GM18858 (cell line): ENCODE measurements around the gene TIMM22.
"Not testable (repeated sequence)": the region's sequence is repeated elsewhere in the genome, so short reads cannot be mapped to it uniquely, and the experiment has no call there.

Experiments
- ATAC-seq: cut with Tn5 transposase; IDR thresholded peaks from one replicate; pipeline ENCODE4 v1.9.1; 2021; ENCODE audit not compliant: unreplicated experiment

The TIMM22 gene

DNA sequence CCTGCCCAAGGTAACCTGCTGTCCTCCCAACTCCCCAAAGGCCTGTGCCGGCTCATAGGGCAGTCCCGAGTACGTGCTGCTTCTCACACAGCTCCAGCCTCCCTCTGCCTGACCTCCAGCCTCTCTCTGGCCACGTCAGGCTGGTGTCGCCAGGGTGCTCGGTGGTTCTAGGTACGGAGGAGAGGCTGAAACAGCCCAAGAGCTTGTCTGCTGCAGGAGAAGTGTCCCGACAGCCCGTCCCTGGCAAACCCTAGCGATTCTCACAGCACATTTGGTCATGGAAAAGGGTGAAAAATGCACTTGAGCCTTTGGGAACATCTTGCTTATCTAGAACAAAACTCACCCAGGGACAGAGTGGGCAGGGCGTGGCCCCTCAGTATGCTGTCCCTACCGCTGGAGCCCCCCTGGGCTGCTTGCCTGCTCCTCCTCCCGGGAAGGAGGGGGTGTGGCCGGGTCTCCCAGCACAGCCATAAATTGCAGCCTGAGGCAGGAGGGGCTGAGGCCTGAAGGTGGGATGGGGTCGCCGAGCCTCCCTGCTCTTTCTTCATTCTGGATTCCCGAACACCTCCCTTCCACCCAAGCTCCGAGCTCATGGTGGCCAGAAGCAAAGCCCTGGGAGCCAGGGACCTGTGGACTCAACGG is 40.4 kb downstream of the TIMM22 start:
- no peak for ATAC-seq

DNA sequence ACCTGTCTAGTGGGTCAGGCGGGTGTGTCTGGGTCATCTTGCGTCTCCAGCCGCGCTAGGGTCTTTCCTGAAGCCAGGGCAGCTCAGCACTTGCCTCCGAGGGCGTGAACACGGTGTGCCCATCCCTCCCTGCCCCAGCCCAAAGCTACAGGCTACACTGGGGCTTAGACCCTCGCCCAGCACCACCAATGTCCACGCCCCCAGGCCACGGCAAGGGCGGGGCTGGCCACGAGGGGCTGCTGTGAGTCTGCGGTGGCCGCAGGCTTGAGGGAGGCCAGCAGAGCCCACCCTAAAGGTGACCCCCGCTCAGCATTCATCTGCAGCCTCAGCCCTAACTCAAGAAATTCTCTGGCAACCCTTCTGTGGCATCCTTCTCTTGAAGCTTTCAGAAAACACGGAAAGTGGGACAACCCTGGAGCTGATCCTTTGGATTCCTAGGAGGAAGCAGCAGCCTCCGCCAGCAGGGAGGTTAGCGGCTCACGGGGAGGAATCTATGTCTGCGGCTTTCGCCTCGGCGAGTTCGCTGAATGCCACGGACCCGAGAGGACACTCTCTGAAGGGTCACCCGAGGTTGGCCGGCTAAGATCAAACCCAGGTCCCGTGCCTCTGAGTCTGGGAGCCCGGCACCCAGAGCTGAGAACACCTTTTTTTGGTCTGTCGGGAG is 41.7 kb downstream of the TIMM22 start:
- no peak for ATAC-seq

DNA sequence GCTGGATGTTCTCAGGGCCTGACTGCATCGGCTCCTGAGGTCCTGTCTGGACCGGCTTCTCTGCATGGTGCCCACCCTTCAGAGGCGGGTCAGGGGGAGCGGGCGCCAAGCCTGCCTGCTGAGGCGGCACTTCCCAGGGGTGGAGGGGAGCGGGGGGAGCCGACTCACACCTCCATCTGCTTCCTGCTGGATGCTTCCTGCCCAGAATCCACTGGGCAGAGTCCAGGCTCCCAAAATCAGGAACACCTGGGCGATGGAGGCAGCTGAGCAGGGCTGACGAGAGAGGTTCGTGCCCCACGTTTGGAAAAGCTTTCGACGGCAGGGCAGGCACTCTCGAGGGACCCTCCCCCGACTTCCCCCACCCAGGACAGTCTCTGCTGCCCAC is 42.2 kb downstream of the TIMM22 start:
- ATAC-seq: no peak

DNA sequence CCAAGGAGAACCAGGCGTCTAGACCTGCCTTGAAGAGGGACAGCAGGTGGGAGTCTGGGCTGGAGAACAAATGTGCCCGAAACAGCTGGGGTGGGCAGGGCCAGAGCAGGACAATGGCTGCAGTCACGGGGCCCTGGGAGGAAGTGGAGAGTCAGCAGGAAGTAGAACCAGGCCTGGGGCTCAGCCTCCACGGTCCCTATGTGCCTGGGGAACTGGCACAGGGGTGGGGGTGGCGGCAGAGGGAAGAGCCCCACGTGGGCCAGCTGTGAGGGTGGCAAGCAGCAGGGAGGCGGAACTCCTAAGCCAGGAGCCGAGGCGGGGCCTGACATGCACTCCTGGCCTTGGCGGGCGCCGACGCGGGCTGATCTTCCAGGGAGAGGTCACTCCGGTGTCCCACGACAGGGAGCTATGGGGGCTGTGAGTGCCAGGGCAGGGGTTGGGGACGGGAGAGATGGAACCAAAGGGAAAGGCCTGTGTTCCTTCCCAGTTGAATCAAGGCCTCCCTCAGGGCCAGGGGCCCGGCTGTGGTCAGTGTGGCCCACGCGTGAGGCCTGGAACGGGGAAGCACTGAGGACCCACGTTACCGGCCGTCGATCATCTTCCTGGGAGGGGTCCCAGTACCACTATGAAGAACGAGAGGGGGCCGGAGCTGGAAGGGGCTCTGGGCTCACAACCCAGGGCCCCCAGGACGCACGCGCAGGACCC is 42.7 kb downstream of the TIMM22 start:
- no peak for ATAC-seq

DNA sequence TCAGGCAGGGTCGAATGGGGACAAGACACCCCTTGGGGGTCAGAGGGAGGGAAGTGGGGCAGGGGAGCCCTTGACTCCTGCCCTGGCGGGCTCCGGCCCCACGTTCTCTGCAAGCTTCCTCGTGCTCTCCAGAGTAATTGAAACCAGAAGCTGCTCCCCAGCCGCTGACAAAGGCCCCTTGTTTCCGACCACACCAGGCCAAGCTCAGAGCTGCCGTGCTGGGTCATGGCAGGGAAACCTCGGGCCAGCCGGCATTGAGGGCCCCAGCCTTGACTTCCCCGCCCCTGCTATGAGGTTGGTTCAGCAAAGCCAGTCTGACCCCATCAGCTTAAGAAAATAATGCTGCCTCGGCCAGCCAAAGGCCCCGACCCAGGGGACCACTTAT is 43.3 kb downstream of the TIMM22 start:
- ATAC-seq: no peak

DNA sequence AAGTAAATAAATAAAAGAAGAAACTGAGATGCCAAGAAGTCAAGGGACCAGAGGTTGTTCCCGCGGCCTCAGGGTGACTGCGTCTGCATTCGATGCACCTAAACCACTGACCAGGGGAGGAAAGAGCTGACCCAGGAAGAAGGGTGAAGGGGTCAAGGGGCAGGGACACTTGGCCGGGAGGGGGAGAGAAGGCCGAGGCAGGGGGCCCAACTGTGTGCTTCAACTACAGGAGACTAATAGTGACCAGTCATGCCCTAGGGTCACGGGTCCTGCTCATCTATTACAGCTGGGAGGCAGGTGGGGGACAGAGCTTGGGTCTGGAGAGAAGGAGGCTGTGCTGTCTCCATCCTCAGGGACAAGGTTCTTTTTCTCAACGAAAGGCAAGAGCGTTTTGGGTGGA is 44.8 kb downstream of the TIMM22 start:
- no peak for ATAC-seq

DNA sequence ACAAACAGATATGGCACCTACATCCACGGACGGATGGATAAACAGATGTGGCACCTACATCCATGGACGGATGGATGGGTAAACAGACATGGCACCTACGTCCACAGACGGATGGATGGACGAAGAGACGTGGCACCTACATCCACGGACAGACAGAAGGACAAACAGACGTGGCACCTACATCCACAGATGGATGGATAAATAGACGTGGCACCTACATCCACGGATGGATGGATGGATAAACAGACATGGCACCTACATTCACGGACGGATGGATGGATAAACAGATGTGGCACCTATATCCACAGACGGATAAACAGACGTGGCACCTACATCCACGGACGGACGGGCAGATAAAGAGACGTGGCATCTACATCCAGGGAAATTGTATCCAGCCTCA is 45.6 kb downstream of the TIMM22 start:
- no peak for ATAC-seq

DNA sequence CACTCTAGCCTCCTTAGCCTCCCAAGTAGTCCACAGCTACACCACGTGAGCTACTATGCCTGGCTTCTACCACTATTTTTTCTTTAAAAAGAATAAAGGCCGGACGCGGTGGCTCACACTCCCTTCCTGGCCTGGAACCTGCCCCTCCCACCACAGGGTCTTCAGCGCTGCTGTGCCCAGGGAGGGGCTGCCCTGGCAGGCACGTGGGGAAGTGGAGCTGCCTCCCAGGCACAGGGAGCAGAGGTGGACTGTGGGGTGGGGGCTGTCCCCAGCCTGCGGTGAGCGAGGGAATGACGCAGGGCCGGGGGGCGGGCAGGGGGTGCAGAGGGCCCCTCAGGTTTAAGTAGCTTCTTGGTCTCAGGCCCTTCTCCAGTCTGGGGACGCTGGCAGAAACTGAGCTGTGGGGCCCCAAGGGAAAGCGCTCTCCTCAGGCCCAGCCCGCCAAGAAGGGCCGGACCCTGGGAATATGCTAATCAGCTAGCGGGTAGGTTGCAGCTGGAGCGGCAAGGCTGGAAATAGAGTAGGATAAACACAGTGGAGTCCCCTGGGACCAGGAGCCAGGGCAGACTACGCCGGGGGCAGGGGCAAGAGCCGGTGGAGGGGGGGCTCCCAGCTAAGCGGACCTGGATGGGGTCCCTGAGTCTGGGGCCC is 46.8 kb downstream of the TIMM22 start:
- ATAC-seq: no peak

DNA sequence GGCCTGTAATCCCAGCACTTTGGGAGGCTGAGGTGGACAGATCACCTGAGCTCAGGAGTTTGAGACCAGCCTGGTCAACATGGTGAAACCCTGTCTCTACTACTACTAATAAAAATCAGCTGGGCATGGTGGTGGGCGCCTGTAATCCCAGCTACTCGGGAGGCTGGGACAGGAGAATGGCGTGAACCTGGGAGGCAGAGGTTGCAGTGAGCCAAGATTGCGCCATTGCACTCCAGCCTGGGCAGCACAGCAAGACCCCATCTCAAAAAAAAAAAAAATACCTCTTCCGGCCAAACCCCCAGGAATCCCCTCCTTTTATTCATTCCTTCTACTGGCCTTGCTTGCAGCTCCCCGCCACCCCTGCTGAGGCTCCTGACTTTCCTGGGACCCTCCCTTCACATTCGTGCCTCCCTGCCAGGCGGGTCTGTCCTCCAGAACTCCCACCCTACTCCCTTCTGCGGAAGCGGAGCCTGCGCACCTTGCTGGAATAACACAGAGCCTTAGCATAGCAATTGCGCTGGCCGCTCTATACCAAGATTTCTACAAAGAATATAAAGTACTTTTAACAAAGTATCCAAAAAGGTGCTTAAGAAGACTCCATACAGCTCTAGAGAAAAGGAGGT is 47.6 kb downstream of the TIMM22 start:
- ATAC-seq: not testable (repeated sequence)

DNA sequence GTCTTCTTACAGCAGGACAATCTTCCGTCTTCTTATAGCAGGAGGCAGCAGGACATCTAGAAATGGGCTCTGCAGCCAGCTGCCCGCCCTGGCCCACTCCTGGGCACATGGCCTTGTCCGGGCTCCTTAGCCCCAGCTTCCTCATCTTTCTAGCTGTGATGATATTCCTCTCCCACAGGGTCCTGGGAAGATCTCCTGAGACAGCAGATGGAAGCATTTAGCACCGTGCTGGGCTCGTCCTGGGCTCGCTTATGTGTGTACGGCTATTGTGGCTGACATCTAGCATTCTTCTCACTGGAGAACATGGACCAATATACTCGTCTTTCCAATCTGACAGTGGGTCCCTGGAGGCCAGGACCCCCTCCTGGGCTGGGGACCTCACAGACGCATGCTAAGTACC is 48.5 kb downstream of the TIMM22 start:
- ATAC-seq: no peak

DNA sequence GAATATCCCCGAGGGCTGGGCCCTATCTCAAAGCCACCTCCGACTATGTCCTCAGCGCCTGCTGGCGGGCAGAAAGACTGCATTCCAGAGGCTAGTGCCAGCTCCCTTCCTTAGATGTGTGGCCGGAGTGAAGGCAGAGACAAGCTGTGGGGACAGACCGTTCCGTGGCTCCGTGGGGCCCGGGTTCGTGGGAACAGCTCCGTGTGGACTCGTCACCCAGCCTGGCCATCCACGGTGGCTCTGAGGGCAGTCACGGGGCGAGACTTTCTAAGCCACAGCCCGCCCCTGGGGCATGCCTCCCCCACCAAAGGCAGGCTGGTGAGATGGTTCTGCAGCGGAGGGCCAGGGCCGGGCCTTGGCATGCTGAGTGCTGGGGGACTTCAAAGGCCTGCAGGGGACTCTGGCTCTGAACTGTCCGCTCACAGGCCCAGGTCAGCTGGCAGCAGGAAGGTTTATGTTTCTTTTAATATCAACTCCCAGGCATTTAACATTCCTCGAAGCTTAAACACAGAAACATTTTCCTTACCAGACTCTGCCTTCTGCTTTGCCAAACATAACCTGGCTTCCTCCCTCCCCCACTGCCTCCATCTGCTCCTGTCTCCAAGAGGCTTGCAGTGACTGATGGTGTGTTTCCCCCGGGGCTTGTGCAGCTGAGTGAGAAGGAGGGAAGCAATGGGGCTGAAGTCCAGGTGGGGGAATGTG is 50.4 kb downstream of the TIMM22 start:
- no peak for ATAC-seq

DNA sequence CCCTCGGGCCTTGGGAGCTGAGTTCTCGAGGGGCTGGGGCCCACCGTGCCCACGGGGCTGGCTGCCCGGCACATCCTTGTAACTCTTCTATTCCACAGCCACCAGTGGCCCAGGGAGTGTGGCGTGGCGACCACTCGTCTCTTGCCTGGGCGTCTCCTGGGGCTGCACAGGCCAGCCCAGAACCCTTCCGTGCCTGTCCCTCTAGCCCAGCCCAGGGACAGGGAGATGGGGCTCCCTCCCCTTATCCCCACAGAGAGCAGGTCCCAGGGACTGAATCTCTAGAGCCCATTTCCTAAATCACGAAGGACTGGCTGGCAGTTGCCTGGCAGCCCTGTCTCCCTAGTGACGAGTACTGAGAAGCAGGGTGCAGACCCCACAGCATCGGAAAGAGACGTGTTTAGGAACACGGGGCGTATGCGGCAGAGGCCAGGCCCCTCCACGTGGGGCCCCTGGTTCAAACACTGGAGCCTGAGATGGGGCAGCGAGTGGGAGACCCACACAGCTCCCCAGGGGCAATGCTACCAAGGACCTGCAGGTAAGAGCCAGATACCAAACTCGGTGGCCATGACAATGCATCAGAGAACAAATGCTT is 51.0 kb downstream of the TIMM22 start:
- no peak for ATAC-seq

DNA sequence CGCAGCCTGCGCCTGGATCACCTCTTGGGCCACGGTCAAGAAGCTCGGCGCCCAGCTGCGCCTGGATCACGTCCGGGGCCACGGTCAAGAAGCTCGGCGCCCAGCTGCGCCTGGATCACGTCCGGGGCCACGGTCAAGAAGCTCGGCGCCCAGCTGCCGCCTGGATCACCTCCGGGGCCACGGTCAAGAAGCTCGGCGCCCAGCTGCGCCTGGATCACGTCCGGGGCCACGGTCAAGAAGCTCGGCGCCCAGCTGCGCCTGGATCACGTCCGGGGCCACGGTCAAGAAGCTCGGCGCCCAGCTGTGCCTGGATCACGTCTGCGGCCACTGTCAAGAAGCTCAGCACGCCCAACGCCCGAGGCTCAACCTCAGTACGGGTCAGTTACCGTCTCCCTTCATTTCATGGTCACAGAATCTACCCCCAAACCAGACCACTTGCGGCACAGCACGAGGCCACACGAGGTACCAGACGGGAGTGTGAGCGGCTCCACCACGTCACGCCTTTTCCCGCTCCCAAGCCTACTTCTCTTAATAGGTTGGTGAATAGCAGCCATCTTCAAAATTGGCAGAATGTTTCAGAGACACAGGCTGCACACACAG is 51.7 kb downstream of the TIMM22 start:
- not testable (repeated sequence) for ATAC-seq

DNA sequence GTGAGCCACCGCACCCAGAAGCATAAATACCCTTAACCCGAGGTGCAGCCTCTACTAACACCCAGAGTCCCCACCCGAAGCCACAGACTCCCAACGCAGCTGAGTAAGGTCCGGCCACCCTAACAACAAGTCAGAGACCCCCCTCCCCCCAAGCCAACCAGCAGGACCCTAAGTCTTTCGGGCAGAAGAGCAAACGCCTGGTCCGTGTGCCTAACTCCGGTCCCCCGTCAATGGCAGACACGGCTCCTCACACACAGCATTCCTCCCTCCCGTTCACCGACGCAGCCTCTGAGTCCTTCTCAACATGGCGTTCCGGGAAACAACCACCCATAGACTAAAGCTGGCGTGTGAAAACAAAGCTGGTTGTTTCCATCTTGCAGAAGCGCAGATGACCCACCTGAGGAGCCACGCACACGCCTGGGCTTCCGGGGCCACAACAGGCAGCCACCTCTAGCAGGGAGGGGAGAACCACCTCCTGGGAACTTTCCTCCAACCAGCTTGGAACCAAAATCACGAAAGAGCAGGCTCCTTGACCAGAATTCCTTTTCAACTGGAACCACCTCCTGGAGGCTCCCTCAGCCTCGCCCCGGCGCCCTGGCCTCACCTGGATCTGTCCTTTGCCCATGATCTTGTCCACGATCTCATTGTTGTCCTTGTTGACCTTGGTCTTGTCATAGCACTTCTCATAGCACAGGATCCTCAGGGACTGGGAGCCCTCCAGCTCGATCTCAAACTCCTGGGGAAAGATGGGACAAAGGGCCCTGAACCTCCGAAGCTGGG is 52.7 kb downstream of the TIMM22 start:
- no peak for ATAC-seq

DNA sequence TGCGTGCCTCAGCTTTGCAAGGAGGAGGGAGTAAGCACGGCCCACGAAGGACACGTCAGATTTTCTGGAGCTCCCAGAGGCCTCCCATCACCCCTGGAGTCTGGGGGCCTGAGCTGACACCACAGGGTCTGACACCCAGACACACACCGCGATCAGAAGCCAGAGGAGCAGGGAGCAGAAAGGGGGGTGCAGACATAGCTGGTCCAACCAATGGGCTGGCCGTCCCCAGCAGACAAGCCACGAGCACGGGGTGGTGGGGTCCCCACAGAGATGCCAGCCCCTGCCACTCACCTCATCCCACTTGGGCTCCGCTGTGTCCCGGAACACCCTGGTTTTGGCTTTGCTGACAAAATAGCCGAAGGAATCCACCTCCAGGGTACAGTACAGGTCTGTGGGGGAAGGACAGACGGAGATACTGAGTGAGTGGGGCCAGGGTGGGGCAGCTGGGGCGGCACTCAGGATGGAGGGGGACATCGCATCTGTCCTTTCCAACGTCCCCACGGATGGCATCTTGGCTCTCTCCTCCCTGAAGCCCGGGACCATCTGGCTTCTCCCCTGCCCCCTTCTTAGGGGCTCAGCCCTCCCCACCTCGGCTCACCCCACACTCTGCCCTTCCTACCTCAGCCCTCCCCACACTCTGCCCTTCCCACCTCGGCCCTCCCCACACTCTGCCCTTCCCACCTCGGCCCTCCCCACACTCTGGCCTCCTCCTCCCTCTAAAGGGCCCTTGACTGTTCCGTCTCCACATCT is 53.5 kb downstream of the TIMM22 start:
- no peak for ATAC-seq

DNA sequence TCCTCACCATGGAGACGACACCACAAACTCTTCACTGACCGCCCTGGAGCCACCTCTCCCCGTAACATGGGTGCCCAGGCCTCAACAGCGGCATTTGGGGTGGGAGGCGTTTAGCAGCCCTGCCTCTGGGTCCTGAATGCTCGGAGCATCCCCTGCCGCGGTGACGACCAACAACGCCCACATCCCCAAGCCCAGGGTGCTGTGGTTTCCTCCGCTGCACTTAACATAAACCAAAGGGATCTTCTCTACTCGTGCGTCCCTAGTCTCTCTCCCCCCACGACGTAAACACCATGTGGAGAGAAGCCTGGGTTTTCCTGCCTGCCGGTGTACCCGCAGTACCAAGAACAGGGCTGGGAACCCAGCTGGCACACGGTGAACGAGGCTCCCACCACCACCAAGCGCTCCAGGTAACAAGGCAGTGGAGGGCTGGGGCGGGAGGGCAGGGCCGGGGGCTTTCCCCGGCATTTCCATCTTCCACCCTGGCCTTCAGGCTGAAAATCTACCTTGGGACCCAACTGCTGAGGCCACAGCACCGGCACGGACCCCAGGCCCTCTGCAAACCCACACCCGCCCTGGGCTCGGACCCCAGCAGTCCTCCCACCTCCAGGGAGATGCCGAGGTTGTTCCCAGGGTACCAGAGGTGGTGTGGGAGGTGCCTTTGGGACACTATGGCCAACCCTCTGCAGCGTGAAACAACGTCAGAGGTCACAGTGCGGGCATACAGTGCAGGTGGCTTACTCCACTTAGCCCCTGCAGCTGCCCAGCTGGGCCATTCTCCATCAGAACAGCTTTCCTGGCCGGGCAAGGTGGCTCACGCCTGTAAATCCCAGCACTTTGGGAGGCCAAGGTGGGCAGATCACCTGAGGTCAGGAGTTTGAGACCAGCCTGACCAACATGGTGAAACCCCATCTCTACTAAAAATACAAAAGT is 54.3 kb downstream of the TIMM22 start:
- no peak for ATAC-seq
